Mucosa of rectum (tissue), 2 donors: ENCODE results near the gene OR8G5.
"Not testable (repeated sequence)": the region's sequence is repeated elsewhere in the genome, so short reads cannot be mapped to it uniquely, and the experiment has no call there.

Experiments
- H3K27ac ChIP-seq, 2 donors: one replicate each; pipeline ENCODE4 v1.7.0; 2013; ENCODE audit warnings: inconsistent platforms in 2 of 2, low read depth in 2 of 2, low read length in 2 of 2
- H3K27me3 ChIP-seq, 2 donors: one replicate each; pipeline ENCODE4 v1.7.0; 2013; ENCODE audit warnings: low read length in 2 of 2; ENCODE audit not compliant: control insufficient read depth in 2 of 2, insufficient read depth in 2 of 2
- H3K36me3 ChIP-seq, 2 donors: one replicate each; pipeline ENCODE4 v1.7.0; 2013; ENCODE audit warnings: low read length in 2 of 2; ENCODE audit not compliant: control insufficient read depth in 2 of 2, insufficient read depth in 2 of 2
- H3K4me1 ChIP-seq, 2 donors: one replicate each; pipeline ENCODE4 v1.7.0; 2013; ENCODE audit warnings: low read length in 2 of 2, mild to moderate bottlenecking in 1 of 2; ENCODE audit not compliant: control insufficient read depth in 2 of 2, insufficient read depth in 2 of 2
- H3K4me3 ChIP-seq, 2 donors: one replicate each; pipeline ENCODE4 v1.7.0; 2013; ENCODE audit warnings: low read length in 2 of 2
- H3K9ac ChIP-seq, 2 donors: one replicate each; pipeline ENCODE4 v1.7.0; 2013; ENCODE audit warnings: low read length in 2 of 2, low read depth in 1 of 2, mild to moderate bottlenecking in 1 of 2
- H3K9me3 ChIP-seq, 2 donors: one replicate each; pipeline ENCODE4 v1.7.0; 2013; ENCODE audit warnings: low read length in 2 of 2; ENCODE audit not compliant: control insufficient read depth in 2 of 2
- donor health status: healthy.
- donor health status: Normal muscosa, but diverticular disease.

Gene OR8G5, protein sequence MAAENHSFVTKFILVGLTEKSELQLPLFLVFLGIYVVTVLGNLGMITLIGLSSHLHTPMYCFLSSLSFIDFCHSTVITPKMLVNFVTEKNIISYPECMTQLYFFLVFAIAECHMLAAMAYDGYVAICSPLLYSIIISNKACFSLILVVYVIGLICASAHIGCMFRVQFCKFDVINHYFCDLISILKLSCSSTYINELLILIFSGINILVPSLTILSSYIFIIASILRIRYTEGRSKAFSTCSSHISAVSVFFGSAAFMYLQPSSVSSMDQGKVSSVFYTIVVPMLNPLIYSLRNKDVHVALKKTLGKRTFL

DNA sequence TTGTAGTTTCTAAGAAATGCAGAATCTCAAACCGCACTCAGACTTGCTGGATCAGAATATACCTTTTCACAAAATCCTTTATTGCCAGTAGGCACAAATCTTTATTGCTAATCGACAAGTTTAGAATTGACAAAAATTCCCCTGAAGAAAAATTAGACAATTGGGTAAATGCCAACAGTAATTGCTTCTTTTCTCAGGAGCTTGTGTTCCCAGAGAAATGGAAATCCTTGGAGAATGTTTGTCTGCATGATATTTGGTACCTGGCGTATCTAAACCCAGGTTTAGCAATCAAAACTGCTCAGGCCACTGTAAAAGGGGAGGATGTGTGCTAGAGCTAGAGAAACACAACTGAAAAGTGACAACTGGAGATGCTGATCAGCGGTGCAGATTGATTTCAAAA is at the start of gene OR8G5:
Gene OR8G5, plus strand, starts transcription at position 301 of the 400 bp plus-strand sequence. CDS start 8,556 bp downstream, outside the sequence.
- H3K36me3 ChIP-seq: no peaks in the 10 kb centered on the region
- no peaks in the 10 kb centered on the region for H3K9me3 ChIP-seq
- no peak within 1 kb of the TSS for H3K27ac ChIP-seq
- no peaks in the 10 kb centered on the region for H3K4me1 ChIP-seq
- no peaks in the 10 kb centered on the region for H3K27me3 ChIP-seq
- no peak within 1 kb of the TSS for H3K4me3 ChIP-seq
- no peak within 1 kb of the TSS for H3K9ac ChIP-seq

DNA sequence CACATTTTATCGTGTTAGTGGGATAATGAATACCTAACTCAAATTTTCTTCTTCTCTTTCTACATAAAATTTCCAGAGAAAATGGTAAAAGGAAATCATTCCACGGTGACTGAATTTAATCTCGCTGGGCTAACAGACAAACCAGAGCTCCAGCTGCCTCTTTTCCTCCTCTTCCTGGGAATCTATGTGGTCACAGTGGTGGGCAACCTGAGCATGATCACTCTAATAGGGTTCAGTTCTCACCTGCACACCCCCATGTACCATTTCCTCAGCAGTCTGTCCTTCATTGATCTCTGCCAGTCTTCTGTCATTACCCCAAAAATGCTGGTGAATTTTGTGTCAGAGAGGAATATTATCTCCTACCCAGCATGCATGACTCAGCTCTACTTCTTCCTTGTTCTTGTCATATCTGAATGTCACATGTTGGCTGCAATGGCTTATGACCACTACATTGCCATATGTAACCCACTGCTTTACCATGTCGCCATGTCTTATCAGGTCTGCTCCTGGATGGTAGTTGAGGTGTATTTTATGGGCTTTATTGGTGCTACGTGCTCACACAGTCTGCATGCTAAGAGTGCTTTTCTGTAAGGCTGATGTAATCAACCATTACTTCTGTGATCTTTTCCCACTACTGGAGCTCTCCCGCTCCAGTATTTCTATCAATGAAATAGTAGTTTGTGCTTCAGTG is 48.9 kb upstream of the OR8G5 start:
- Histone ChIP-seq H3K9me3 (no peaks in the 10 kb centered on the region), H3K36me3 (no peaks in the 10 kb centered on the region), H3K9ac (no peak overlapping the region), H3K4me1 (no peaks in the 10 kb centered on the region), H3K27me3 (no peaks in the 10 kb centered on the region), H3K27ac (no peak overlapping the region), H3K4me3 (no peak overlapping the region)

- no peak overlapping the region for H3K4me3 ChIP-seq
- no peak overlapping the region for H3K9ac ChIP-seq
- no peak overlapping the region for H3K27ac ChIP-seq
- H3K9me3 ChIP-seq: no peaks in the 10 kb centered on the region
- H3K36me3 ChIP-seq: no peaks in the 10 kb centered on the region
- no peaks in the 10 kb centered on the region for H3K4me1 ChIP-seq
- no peaks in the 10 kb centered on the region for H3K27me3 ChIP-seq
These were observed 46.3 kb upstream of the OR8G5 start for GRCh38 chr11:124209824-124210357.

DNA sequence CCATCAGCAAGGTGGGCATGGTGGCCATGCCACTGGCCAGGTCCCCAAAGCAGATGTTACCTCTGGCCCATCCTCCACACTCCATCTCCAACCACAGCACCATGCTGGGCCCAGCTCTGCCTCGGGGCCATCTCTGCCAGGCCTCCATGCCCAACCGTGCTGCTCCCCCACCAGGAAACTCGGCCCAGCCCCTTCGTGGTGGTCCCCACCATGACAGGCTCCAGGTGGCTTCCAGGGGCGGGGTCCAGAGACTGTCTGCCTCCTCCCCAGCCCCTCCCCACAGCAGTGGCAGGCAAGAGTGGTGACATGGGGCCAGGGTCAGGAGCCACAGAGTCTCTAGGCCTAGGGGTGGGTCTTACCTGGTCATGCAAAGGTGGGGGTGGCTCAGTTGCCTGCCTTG is 45.8 kb upstream of the OR8G5 start:
- Histone ChIP-seq H3K4me3 (no peak overlapping the region), H3K9me3 (no peaks in the 10 kb centered on the region), H3K27me3 (no peaks in the 10 kb centered on the region), H3K27ac (no peak overlapping the region), H3K9ac (no peak overlapping the region), H3K4me1 (no peaks in the 10 kb centered on the region), H3K36me3 (no peaks in the 10 kb centered on the region)

GRCh38 chr11:124211321-124211720 is 44.9 kb upstream of the OR8G5 start:
- no peaks in the 10 kb centered on the region for H3K36me3 ChIP-seq
- H3K27ac ChIP-seq: no peak overlapping the region
- no peaks in the 10 kb centered on the region for H3K27me3 ChIP-seq
- H3K4me1 ChIP-seq: no peaks in the 10 kb centered on the region
- H3K4me3 ChIP-seq: no peak overlapping the region
- H3K9ac ChIP-seq: no peak overlapping the region
- H3K9me3 ChIP-seq: no peaks in the 10 kb centered on the region

DNA sequence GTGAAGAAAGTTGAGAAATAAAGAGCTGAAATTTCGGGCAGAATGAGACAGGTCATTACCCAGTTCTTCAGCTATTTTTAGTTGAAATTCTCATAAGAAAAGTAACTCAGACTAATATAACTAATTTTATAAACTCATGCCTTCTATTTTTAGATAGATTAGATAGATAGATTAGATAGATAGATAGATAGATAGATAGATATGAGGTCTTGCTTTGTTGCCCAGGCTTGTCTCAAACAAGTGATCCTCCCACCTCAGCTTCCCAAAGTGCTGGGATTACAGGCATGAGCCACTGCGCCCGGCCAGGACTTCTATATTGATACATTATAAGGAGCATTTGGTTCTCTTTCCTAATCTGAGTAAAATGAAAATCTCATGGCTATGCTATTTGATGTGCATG is 42.1 kb upstream of the OR8G5 start:
- H3K27me3 ChIP-seq: no peaks in the 10 kb centered on the region
- no peak overlapping the region for H3K9ac ChIP-seq
- no peaks in the 10 kb centered on the region for H3K36me3 ChIP-seq
- H3K4me3 ChIP-seq: no peak overlapping the region
- no peaks in the 10 kb centered on the region for H3K4me1 ChIP-seq
- H3K27ac ChIP-seq: no peak overlapping the region
- no peaks in the 10 kb centered on the region for H3K9me3 ChIP-seq

DNA sequence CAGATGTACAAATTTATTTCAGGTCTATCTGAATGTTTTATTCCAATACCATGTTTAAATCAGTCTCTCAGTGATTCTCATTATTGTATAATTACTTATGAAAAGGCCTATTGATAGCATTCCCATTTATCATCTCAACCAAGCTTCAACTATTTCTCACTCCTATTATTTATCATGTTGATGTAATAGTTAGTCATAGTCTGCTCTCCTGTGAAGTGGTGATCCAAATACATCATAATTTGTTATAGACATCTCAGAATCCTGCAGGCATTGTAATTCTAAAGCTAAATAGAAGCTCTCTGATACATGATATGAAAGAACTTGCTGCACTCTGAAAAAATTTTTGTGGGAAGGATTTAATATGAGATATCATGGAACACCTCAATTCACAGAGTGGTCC is 37.0 kb upstream of the OR8G5 start:
- H3K9ac ChIP-seq: no peak overlapping the region
- no peak overlapping the region for H3K27ac ChIP-seq
- no peaks in the 10 kb centered on the region for H3K9me3 ChIP-seq
- H3K36me3 ChIP-seq: no peaks in the 10 kb centered on the region
- H3K4me1 ChIP-seq: peaks cover 5 to 6% of the 10 kb centered on the region in 2 donors
- H3K4me3 ChIP-seq: no peak overlapping the region
- H3K27me3 ChIP-seq: peaks cover 0 to 3% of the 10 kb centered on the region in 2 donors

GRCh38 chr11:124222407-124222806 is 33.8 kb upstream of the OR8G5 start:
- Histone ChIP-seq H3K4me1 (peaks cover 5 to 6% of the 10 kb centered on the region in 2 donors), H3K4me3 (no peak overlapping the region), H3K27ac (no peak overlapping the region), H3K27me3 (peaks cover 0 to 3% of the 10 kb centered on the region in 2 donors), H3K9ac (no peak overlapping the region), H3K9me3 (no peaks in the 10 kb centered on the region), H3K36me3 (no peaks in the 10 kb centered on the region)

- H3K27me3 ChIP-seq, H3K4me1 ChIP-seq, H3K9me3 ChIP-seq, H3K9ac ChIP-seq, H3K36me3 ChIP-seq, H3K27ac ChIP-seq, H3K4me3 ChIP-seq: not testable (repeated sequence)
These were observed 31.4 kb upstream of the OR8G5 start for GRCh38 chr11:124224618-124225423.

DNA sequence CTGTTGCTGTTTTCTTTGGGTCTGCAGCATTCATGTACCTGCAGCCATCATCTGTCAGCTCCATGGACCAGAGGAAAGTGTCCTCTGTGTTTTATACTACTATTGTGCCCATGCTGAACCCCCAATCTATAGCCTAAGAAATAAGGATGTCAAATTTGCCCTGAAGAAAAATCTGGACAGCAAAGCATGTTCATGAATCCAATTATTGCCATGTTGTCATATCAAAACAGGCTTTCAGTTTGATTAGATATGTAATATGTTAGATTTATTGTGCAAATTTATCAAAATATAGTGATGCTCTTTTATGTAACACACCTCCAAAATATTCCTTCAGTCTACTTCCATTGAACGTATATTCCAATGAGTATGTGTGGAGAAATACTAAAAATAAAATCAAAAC is 30.7 kb upstream of the OR8G5 start:
- H3K9me3 ChIP-seq: no peaks in the 10 kb centered on the region
- H3K27ac ChIP-seq: no peak overlapping the region
- H3K4me3 ChIP-seq: no peak overlapping the region
- H3K4me1 ChIP-seq: peaks cover 5 to 6% of the 10 kb centered on the region in 2 donors
- H3K36me3 ChIP-seq: no peaks in the 10 kb centered on the region
- H3K27me3 ChIP-seq: peaks cover 0 to 3% of the 10 kb centered on the region in 2 donors
- H3K9ac ChIP-seq: no peak overlapping the region
